GM21619 (cell line): Measurements from ENCODE around the gene ROBO2.

Experiments
- ATAC-seq: cut with Tn5 transposase; IDR thresholded peaks from one replicate; pipeline ENCODE4 v1.9.1; 2021; ENCODE audit not compliant: unreplicated experiment

The ROBO2 gene

DNA sequence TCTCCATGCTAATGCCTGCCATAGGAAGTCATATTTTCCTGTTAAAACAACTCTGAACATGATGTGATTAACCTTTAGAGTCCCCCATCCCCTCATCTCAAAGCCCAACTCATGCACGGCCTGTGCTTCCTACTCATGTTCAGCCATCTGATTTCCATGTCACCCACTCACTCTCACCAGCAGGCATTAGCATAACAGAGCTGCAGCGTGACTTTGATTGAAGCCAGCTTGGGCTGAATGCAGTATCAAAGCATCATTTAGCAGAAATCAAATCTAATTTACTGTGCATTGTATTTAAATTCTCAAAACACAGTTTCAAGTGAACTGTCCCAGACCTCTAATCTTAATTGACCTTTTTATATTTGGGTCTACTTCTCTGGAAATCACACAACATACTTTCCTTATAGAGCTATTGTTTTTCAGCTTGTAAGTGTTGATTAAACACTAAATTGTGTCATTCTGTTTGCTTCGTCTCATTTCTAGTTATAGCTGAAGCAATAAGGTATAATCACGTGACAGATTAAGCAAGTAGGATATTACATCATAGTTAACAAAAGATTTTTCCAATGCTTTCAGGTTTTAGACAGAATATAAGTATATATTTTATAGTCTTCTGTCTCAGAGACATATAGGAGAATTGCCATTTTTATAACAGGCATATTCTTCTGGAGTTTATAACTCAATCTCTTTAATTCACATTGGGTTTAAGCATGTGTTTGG lies 501.5 kb downstream of the ROBO2 start:
- ATAC-seq: no peak

GRCh38 chr3:77546246-77546645 lies 506.3 kb downstream of the ROBO2 start:
- ATAC-seq: no peak

- ATAC-seq: no peak
Measured at GRCh38 chr3:77549034-77549433, 509.1 kb downstream of the ROBO2 start.

DNA sequence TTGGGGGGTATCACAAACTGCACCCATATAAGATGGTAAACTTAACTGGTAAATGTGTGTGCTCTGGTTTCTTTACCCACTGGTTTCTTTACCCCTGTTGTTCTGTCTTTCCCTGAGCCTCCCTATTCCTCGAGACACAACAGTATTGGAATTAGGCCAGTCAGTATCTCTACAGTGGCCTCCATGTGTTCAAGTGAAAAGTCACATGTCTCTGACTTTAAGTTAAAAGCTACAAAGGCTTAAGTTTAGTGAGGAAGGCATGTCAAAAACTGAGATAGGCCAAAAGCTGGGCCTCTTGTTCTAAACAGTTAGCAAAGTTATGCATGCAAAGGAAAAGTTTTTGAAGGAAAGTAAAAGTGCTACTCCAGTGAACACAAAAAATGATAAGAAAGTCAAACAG lies 513.3 kb downstream of the ROBO2 start:
- ATAC-seq: no peak

GRCh38 chr3:77562089-77562488 lies 522.2 kb downstream of the ROBO2 start:
- ATAC-seq: no peak

DNA sequence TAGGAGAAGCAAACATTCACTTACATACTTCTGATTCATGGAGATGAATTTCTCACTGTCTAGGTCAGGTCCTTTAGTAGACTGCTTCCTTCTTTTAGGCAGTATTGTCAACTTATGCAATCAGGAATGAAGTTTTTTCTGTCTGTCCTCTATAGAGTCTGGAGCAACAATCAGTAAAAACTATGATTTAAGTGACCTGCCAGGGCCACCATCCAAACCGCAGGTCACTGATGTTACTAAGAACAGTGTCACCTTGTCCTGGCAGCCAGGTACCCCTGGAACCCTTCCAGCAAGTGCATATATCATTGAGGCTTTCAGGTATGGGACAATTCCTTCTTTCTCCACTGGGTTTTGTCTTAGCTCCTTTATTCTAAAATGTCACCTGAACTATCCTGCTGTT lies 523.1 kb downstream of the ROBO2 start:
- no peak for ATAC-seq

DNA sequence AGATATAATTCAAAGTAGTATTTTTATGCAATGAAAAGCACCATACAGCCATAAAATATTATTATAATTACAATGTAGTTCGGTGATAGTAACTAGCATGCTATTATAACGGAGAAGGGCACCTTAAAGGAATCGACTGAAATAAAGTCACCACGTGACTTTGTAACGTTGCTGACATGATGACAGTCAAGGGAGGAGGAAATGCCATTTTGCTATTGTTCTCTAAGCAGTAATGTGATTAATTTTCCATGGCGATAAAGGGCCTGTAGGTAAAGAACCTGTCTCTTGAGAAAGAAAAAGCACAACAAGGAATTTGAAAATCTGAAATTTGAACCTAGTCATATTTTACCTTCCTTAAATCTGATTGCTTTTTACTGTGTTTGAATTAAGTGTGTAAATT lies 526.2 kb downstream of the ROBO2 start:
- no peak for ATAC-seq

DNA sequence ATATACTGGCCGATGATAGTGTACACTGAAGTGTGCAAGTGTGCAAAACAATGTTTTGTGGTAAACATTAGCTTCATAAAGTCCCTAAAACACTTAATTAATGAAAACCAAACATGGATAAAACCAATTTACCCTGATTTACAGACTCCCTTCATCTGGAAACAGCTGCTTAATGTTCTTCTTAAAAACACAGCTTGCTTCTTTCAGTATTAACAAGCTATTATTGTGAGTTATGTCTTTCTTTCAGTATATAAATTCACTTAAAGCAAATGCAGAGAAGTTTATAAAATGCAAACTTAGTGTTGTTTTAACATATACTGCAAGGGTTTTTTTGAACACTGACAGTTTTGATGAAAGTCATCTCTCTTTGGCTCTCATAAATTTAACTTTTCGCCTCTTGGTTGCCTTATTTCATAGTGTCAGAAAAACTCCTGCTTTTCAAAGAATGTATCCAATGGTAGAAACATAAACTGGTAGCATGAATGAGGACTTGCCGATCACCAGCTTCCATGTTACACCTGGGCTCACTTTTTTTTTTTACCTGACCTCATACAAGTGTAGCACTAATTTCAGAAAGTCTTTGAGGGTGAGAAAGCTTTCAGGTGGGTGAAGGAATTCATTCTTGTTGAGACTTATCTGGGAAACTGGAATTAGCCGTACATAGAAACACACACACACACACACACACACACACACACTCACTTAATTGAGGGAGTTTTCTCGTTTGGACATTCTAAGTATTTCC lies 532.2 kb downstream of the ROBO2 start:
- no peak for ATAC-seq

- ATAC-seq: no peak
Measured at GRCh38 chr3:77577264-77577663, 537.4 kb downstream of the ROBO2 start.

DNA sequence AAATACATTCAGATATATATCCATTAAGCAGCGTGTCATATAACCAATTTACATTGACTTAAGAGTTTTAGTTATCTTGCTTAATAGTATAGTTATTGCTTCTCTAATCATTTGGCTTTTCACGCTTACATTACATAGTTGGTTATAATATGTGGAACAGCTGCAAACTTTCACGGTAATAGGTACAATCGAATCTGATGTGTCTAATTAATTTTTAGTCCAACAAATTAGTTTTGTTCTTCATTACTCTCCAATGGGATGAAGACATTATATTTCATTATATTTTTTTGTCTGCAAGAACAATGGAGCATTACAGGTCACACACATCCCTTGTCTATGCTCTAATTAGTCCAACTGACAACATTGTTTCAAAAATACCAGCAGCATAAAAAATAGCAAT lies 546.3 kb downstream of the ROBO2 start:
- no peak for ATAC-seq

DNA sequence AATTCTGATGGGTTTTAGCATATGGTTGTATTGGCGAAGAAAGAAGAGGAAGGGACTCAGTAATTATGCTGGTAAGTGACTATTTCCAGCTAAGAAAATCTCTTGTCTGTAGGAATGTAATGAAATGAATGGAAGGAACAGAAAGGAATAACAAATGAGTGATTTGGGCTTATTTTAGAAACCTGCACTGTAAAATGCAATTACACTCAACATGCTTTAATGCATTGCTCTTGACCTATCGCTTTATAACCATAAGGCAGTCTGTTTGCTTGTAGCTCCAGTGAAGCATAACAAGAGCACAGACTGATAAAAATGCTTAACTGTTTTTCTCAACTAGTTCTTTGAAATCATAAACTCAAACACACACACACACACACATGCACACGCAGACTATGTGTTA lies 549.0 kb downstream of the ROBO2 start:
- ATAC-seq: no peak

GRCh38 chr3:77590191-77590590 lies 550.3 kb downstream of the ROBO2 start:
- ATAC-seq: no peak

GRCh38 chr3:77595371-77595870 lies 555.5 kb downstream of the ROBO2 start:
- ATAC-seq: no peak

DNA sequence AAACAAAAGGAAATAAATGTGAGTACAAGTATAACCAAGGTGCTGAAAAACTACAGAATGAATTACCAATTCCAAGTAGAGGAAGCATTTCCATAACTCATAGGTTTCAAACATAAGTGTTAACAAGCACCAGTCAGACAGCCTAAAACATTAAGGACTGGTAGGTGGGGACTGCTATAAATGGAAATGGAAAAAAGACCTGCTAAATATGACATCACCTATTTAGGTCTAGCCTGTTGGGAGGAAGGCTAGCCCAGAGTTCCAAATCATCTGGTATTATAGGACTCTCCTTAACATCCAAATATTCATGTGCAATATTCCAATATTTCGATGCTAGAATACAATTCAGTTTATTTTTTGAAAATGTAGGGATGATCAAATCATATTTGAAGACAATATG lies 560.0 kb downstream of the ROBO2 start:
- ATAC-seq: no peak

DNA sequence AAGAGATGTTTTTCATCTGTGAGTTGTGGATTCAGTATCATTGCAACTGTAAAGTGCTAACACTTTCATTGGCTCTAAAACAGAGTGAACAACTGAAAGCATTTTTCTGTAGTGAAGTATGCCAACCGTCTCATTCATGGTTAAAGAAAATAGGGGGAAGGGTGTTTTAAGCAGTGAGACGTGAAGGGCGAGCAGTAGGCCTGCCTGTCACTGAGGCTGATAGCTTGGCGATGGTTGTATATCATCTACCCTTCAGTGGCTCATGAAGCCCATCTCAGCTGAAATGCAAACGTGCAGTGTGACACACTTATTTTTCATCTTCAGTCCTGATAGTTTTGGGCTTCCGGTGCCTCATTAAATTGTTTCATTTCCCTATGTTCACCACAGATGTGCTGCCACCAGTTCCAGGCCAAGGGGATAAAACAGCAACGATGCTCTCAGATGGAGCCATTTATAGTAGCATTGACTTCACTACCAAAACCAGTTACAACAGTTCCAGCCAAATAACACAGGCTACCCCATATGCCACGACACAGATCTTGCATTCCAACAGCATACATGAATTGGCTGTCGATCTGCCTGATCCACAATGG lies 562.0 kb downstream of the ROBO2 start:
- ATAC-seq: no peak

DNA sequence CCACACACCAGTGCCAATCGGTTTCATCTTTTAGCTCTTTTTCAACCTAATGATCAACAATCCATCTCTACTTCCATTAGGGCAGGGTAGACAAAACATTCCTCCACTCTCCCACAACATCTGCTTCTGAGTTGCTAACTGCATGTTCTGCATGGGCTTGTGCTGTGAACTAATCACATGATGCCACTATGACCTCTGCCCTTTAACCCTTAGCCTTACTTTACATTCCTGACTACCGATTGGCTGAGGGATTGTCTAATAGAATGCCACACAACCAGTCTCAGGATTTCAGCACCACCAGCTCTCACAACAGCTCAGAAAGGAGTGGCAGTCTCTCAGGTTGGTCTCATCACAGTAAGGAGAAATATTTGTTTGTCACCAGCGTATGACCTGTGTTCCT lies 562.8 kb downstream of the ROBO2 start:
- no peak for ATAC-seq

DNA sequence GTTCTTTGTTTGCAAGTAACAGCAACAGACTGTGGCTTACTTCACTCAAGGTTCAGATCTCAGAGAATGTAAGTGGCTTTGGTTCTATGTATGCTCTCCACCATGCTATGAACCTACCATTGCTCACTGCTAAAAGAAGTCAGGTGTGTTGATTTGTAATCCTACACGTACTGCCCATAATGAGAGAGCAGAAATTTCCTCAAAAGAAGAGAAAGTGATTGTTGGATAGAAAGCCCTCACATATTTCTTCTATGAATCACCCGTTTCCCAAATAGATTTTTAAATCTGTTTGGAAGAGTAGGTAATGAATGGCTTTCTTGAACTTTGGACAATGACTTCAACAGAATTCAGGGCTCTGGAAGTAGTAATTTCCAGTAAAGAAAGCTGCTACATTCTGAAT lies 565.4 kb downstream of the ROBO2 start:
- ATAC-seq: no peak

- no peak for ATAC-seq
Measured at GRCh38 chr3:77605865-77606264, 566.0 kb downstream of the ROBO2 start.

GRCh38 chr3:77606372-77606771 lies 566.5 kb downstream of the ROBO2 start:
- ATAC-seq: no peak

GRCh38 chr3:77618686-77619085 lies 578.8 kb downstream of the ROBO2 start:
- ATAC-seq: no peak

GRCh38 chr3:77620009-77620408 lies 580.1 kb downstream of the ROBO2 start:
- ATAC-seq: no peak

DNA sequence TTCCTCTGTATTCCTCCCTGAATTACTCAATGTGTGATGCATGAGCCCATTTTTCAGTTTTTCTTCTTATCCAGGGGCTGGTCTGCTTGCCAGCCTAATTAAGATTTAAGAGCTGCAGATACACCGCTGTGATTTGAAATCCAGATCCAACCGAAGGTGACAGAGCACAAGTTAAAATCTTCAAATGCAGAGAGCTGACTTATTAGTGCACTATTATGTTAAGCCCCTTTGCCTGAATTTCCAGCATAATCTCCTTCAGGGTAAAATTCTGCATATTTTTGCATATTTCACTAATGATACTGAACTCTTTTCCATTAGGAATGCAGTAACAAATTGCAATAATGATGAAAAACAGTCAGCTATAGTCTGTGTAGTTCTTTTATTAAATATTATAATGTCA lies 583.6 kb downstream of the ROBO2 start:
- no peak for ATAC-seq
